Uterus (tissue), 4 donors: ENCODE results near the gene RIMBP3C. TPM values are rescaled to one million over a fixed set of nuclear protein-coding genes. Genes with fewer than 3 reads are reported as not detected.

Experiments used
- DNase-seq, 2 donors: peaks; one replicate each; pipeline ENCODE4 v3.0.0-alpha.2; 2019 to 2020
- H3K27ac ChIP-seq, 2 donors: fragments of 200-600 bp; sonication (generic); 1 replicate in 1 of 2; 2 replicates in 1 of 2; pipeline ENCODE4 v1.5.1; 2016 to 2018
- H3K27me3 ChIP-seq, 2 donors: fragments of 200-600 bp; sonication (generic); one replicate each; pipeline ENCODE4 v1.5.1; 2018 to 2019; ENCODE audit warnings: control low read depth in 1 of 2
- H3K36me3 ChIP-seq, 2 donors: fragments of 200-600 bp; sonication (generic); one replicate each; pipeline ENCODE4 v1.5.1; 2019; ENCODE audit warnings: control low read depth in 1 of 2
- H3K4me1 ChIP-seq, 2 donors: fragments of 200-600 bp; sonication (generic); one replicate each; pipeline ENCODE4 v1.5.1; 2018 to 2019; ENCODE audit warnings: control low read depth in 1 of 2
- H3K4me3 ChIP-seq, 2 donors: fragments of 200-600 bp; sonication (generic); 1 replicate in 1 of 2; 2 replicates in 1 of 2; pipeline ENCODE4 v1.5.1; 2018 to 2019; ENCODE audit warnings: mild to moderate bottlenecking in 1 of 2
- H3K9me3 ChIP-seq, 2 donors: fragments of 200-600 bp; sonication (generic); one replicate each; pipeline ENCODE4 v1.5.1; 2019; ENCODE audit warnings: control low read depth in 1 of 2
- CTCF ChIP-seq, 4 experiments: fragments of 200-600 bp in 2 of 4; fragments of 450-650 bp in 2 of 4; sonication (generic) in 2 of 4; IDR thresholded peaks; one replicate each; pipeline ENCODE4 v1.5.1; 2016 to 2019; ENCODE audit warnings: antibody characterized with exemption in 4 of 4, mild to moderate bottlenecking in 2 of 4, moderate library complexity in 1 of 4
- POLR2A ChIP-seq, 2 donors: fragments of 450-650 bp; IDR thresholded peaks; one replicate each; pipeline ENCODE4 v1.6.1; 2016; ENCODE audit warnings: antibody characterized with exemption in 2 of 2, mild to moderate bottlenecking in 1 of 2, moderate library complexity in 1 of 2
- intact Hi-C: fragments of 100-400 bp; cut with DNase I; formaldehyde crosslinking; loops from one replicate; pipeline ENCODE4 v1.15.1; 2023; ENCODE audit warnings: low total_unique reads
- total RNA-seq, 4 donors: library from RNA; depleted of rRNA in 3 of 4; stranded (reverse); fragments of >200 nt in 3 of 4; gene quantifications; one replicate each; pipeline versions ENCODE4 v1.1.0 to v1.2.4, GENCODE V29; 2014 to 2023
- donor health status: DM: yes; HTN: yes; CAD: no.

RIMBP3C gene
- total RNA-seq, 4 donors from 2014 or later: not detected

GRCh38 chr22:21593406-21594232 lies 42.4 kb upstream of the RIMBP3C start:
- intact Hi-C loops: no loop called here
- no peak overlapping the region for H3K27ac ChIP-seq
- no peak overlapping the region for H3K4me3 ChIP-seq
- TF ChIP-seq POLR2A (IDR thresholded peaks at IDR 0.05) (no peak), CTCF (IDR thresholded peaks at IDR 0.05) (no peak)
- DNase-seq: no peak
- H3K36me3 ChIP-seq: no peaks in the 10 kb centered on the region
- peaks cover 0 to 3% of the 10 kb centered on the region in 2 donors for H3K4me1 ChIP-seq
- H3K27me3 ChIP-seq: no peaks in the 10 kb centered on the region
- H3K9me3 ChIP-seq: no peaks in the 10 kb centered on the region

GRCh38 chr22:21592422-21592821 lies 41.2 kb upstream of the RIMBP3C start:
- intact Hi-C loops: no loop called here
- peaks cover 0 to 3% of the 10 kb centered on the region in 2 donors for H3K4me1 ChIP-seq
- H3K36me3 ChIP-seq: no peaks in the 10 kb centered on the region

GRCh38 chr22:21591695-21592094 lies 40.4 kb upstream of the RIMBP3C start:
- H3K4me3 ChIP-seq: no peak overlapping the region
- DNase-seq: no peak
- peaks cover 0 to 3% of the 10 kb centered on the region in 2 donors for H3K4me1 ChIP-seq
- H3K36me3 ChIP-seq: no peaks in the 10 kb centered on the region
- no peak overlapping the region for H3K27ac ChIP-seq
- TF ChIP-seq CTCF (IDR thresholded peaks at IDR 0.05): no peak
- TF ChIP-seq POLR2A (IDR thresholded peaks at IDR 0.05): no peak
- H3K27me3 ChIP-seq: no peaks in the 10 kb centered on the region
- H3K9me3 ChIP-seq: no peaks in the 10 kb centered on the region
- intact Hi-C loops: no loop called here

More at GRCh38 chr22:21592422-21592821, 41.2 kb upstream of the RIMBP3C start:
- no peak overlapping the region for H3K4me3 ChIP-seq
- no peaks in the 10 kb centered on the region for H3K27me3 ChIP-seq
- DNase-seq: no peak
- no peaks in the 10 kb centered on the region for H3K9me3 ChIP-seq
- TF ChIP-seq POLR2A (IDR thresholded peaks at IDR 0.05) (no peak), CTCF (IDR thresholded peaks at IDR 0.05) (no peak)
- no peak overlapping the region for H3K27ac ChIP-seq

- Histone ChIP-seq H3K27ac (no peak overlapping the region), H3K27me3 (no peaks in the 10 kb centered on the region), H3K4me3 (no peak overlapping the region), H3K9me3 (no peaks in the 10 kb centered on the region), H3K36me3 (no peaks in the 10 kb centered on the region), H3K4me1 (peaks cover 0 to 3% of the 10 kb centered on the region in 2 donors)
- no peak for TF ChIP-seq CTCF (IDR thresholded peaks at IDR 0.05)
- TF ChIP-seq POLR2A (IDR thresholded peaks at IDR 0.05): no peak
- no peak for DNase-seq
- intact Hi-C loops: no loop called here
Measured at GRCh38 chr22:21590809-21591641, 39.8 kb upstream of the RIMBP3C start.

- H3K27me3 ChIP-seq: no peaks in the 10 kb centered on the region
- DNase-seq: no peak
- H3K4me1 ChIP-seq: peaks cover 0 to 3% of the 10 kb centered on the region in 2 donors
- intact Hi-C loops: no loop called here
- H3K36me3 ChIP-seq: no peaks in the 10 kb centered on the region
- no peak overlapping the region for H3K27ac ChIP-seq
- no peak overlapping the region for H3K4me3 ChIP-seq
- no peaks in the 10 kb centered on the region for H3K9me3 ChIP-seq
- TF ChIP-seq CTCF (IDR thresholded peaks at IDR 0.05): no peak
- no peak for TF ChIP-seq POLR2A (IDR thresholded peaks at IDR 0.05)
Measured at GRCh38 chr22:21589396-21589795, 38.1 kb upstream of the RIMBP3C start.
